DMS153 treated with DMSO at 0.1 percent for 48 hours (cell line): Measurements from ENCODE around the gene RPS6KA5.
"Not testable (repeated sequence)": the region's sequence is repeated elsewhere in the genome, so short reads cannot be mapped to it uniquely, and the experiment has no call there.

Experiments used
- DNase-seq: peaks from one replicate; lab custom pipeline; 2025; ENCODE audit not compliant: unreplicated experiment; lab: John Stamatoyannopoulos, UW

The RPS6KA5 gene

DNA sequence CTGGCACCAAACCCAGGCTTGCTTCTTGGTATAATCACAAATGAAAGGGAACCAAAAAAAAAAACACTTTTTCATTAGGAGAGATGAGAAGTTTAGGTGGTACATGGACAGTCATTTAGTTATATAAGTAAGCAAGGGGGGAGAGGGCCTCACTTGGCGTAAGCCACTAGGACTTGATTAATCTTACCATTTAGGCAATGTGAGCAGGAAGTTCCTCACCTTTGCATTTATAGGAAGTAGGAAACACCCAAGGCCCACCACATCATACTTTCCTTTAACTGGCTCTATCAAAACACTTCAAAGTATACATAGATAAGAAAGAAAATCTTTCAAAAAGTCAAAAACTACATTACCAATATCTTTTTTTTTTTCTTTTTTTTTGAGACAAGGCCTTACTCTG, 6.7 kb upstream of the RPS6KA5 start:
- DNase-seq: no peak

GRCh38 chr14:91065266-91065665, 4.8 kb upstream of the RPS6KA5 start:
- no peak for DNase-seq

DNA sequence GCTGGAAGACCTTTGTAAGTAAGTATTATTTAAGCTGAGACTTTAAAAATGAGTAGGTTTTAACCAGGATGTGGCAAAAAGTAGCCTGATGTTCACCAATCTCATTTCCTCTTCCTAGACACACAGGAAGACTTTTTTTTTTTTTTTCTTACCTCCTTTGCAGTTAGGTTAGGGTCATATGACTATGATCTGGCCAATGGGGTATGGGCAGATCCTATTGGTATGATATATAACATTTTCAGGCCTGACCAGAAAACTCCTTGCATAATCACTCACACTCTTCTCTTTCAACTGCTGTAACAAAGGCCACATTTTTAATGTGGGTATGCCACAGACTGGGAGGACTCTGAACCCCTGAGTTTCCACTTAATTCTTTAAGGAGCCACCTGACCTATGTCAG, 2.7 kb upstream of the RPS6KA5 start:
- no peak for DNase-seq

- DNase-seq: no peak
Observed at GRCh38 chr14:91062600-91062999, 2.2 kb upstream of the RPS6KA5 start.

DNA sequence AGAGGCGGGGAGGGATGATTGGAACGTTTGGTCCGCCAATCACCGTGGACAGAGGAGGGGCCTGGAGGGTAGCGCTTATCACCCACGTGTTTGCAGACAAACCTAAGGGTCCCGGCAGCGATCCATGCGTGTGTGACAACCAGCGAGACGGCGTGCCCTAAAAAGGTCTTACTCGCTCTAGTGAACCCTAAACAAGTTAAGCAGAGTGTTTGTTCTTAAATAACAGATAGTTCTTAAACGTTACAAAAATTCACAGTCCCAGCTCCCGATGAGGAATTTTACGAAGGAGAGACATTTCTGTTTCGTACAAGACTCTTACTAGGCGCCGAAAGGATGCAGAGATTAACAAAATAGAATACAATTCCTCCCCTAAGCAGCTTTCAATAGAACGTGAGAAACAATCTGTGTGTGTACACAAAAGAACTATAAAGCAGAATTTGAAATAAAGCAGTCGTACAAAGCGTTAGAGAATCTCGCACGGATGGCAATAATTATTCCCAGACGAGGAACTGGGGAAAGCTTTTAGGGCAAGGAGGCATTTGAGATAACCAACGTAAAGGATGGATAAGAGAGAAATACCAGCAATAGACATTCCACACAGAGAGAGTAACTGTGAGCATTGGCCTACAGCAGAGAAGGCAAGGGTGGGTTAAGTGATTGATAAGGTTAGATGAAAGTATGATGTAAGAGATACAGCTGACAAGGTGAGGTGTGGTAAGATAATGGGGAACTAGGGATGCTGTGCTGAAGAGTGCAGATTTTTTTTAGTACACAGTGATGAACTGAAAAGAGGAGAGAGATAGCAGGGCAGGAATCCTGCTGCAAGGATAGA, 831 bp upstream of the RPS6KA5 start:
- no peak for DNase-seq

DNA sequence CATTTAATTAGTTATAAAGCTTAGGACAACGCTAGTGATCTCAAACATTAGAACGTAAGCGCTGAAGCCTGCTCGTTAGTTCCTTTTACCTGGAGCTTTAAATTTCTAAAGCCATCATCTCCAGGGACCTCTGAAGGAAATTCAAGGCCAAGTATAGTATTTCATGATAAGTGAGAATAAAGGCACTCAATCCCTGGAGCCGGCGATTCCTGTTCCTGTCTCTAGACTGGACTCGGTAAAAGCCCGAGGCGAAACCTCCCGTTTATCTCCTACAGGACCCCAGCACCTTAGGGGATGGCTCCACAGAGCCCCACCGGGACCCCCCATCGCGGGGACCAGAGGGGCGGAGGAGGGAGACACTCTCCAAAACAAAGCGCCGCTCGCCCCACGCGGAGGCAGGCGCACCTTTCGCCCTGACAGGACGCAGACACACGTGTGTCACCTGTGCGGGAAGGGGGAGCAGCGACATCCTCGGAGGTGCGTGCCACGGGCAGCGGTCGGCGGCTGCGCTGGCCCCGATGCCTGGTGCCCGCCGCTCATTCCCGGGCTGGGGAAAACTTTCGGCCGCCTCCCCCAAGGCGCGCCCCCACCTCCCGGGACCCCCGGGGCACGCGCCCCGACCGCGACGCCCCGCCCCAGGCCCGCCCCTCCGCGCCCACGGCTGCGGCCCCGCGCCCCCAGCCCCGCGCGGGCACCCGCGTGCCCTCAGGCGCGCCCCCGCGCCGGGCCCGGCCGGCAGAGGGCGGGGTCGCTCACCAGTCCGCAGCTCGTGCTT, 678 bp downstream of the RPS6KA5 start:
- no peak for DNase-seq

- no peak for DNase-seq
Observed at GRCh38 chr14:91058042-91058581, 2.3 kb downstream of the RPS6KA5 start.

DNA sequence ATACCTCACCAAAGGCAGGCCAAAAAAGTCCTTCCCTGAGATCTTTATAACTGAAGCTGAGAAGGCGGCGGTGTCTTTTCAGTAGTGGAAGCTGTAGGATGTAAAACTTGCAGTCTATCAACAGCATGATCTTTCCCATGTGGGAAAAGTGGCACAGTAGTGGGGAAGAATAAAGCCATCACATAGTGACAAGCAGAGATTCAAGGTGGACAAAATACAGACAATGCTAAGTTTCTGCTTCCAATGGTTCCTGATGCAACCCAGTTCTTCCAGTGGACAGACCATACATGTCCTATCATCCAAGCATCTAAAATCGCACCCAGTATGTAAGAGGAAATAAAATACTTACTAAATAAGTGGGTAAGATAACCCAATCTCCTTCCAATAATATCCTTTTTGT, 4.1 kb downstream of the RPS6KA5 start:
- no peak for DNase-seq

DNA sequence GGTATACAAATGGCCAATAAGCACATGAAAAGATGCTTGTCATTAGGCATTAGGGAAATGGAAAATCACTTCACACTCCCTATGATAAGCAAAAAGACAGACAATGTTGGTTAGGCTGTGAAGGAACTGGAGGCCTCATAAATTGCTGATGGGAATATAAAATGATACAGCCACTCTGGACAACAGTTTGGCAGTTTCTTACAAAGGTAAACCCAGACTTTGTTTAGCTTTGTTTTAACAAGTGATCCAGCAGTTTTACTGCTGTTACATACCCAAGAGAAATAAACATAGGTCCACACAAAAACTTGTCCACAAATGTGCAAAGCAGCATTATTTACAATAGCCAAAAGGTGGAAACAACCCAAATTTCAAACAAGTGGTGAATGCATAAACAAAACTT, 5.4 kb downstream of the RPS6KA5 start:
- DNase-seq: no peak

DNA sequence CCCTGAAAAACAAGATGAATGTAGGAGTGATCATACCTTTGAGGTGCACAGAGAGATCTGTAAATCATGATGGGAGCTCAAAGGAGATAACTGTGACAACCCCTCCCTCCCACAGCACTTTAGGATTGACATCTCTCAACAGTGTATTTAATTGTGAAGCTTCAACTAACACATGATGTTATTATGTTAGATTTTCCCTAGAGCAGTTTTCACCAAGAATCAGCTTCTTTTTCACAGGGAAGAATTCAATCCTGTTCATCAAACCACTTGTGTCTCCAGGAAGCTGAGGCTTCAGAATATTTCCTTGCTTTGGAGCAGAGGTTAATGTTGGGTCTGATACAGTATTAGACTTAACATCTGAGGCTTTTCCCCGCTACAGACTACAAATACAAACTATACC, 11.8 kb downstream of the RPS6KA5 start:
- no peak for DNase-seq

- DNase-seq: no peak
Observed at GRCh38 chr14:91048265-91048664, 12.2 kb downstream of the RPS6KA5 start.

GRCh38 chr14:91047174-91047753, 13.2 kb downstream of the RPS6KA5 start:
- no peak for DNase-seq

DNA sequence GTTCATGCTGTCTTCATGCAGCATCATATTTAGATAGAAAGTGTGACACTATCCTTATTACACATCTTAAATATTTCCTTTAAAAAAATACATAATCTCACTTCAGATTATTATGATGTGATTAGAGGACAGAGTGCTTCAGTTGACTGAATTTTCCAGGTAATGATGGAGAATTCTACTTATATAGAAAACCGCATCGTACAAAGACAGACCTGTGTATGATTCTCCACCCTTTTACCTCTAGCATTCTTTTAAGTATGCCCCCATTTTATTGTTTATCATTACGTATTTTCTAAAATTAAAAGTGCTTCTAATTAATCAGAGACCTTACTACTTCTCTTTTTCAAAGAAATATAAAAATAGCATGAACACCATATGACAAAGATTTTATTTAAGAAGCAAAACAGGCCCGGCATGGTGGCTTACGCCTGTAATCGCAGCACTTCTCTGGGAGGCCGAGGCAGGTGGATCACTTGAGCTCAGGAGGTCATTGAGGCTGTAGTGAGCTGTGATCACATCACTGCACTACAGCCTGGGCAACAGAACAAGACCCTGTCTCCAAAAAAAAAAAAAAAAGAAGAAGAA, 13.9 kb downstream of the RPS6KA5 start:
- no peak for DNase-seq

- no peak for DNase-seq
Observed at GRCh38 chr14:91041450-91041849, 19.0 kb downstream of the RPS6KA5 start.

- DNase-seq: no peak
Observed at GRCh38 chr14:91040545-91040944, 19.9 kb downstream of the RPS6KA5 start.

GRCh38 chr14:91038439-91038838, 22.0 kb downstream of the RPS6KA5 start:
- DNase-seq: no peak

DNA sequence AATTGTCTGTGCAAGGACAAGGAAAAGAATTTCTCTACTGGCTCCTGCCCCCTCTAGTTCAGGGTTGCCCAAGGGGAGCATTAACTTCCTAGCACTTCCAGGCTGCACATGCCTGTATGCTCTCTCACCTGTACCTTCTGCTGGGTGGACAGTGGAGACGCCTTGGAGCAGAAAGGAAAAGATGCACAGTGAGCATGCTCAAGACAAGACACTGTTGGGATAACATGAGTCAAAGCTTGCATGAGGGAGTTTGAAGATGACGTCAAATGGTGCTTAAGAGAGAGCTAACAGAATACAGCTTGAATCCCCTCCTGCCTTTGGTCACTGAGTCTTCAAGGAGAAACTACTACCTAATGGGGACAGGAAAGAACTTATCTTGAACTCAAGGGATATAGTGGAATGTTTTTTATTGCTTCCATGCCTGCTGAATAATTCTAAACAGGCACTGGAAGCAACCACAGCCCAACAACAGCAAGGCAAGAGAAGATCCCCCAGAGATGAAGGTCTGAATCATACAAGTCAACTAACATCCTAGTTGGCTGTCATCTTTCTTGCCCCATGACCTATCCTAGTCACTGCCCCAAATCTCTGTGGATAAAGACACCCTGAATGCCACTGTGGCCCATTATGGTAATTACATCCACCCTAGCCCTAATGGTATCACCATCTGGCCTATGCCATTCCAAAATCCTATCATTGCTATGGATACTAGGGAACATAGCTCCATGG, 23.5 kb downstream of the RPS6KA5 start:
- no peak for DNase-seq

- no peak for DNase-seq
Observed at GRCh38 chr14:91035855-91036254, 24.6 kb downstream of the RPS6KA5 start.

- DNase-seq: not testable (repeated sequence)
Observed at GRCh38 chr14:91034379-91034778, 26.1 kb downstream of the RPS6KA5 start.

GRCh38 chr14:91032248-91032647, 28.2 kb downstream of the RPS6KA5 start:
- DNase-seq: no peak

GRCh38 chr14:91031666-91032065, 28.8 kb downstream of the RPS6KA5 start:
- no peak for DNase-seq
